ENCODE measurements around the gene MEF2D.

MEF2D gene

GRCh38 chr1:156543066-156543465, 42.5 kb upstream of the MEF2D start:
- TF ChIP-seq SUZ12 (IDR thresholded peaks at IDR 0.05; ENCODE audit: extremely low read depth, insufficient read depth, insufficient read length) (no peak), ZNF274 (IDR thresholded peaks at IDR 0.05; ENCODE audit: low read depth, low read length) (no peak), YY1 (IDR thresholded peaks at IDR 0.05; ENCODE audit: insufficient read depth, insufficient read length) (no peak)
- no peaks in the 10 kb centered on the region for H3K9me3 ChIP-seq (ENCODE audit: insufficient read depth, low read length)
- H3K27me3 ChIP-seq (ENCODE audit: insufficient read depth, insufficient read length) = no peaks in the 10 kb centered on the region
- H3K4me3 ChIP-seq (ENCODE audit: insufficient read length, low read depth) = no peak overlapping the region
- peaks cover 4% of the 10 kb centered on the region for H3K4me1 ChIP-seq (ENCODE audit: insufficient read depth, insufficient read length)
- no peak for DNase-seq (ENCODE audit: low read depth, low spot score)
- peaks cover 97% of the 10 kb centered on the region for H3K36me3 ChIP-seq (ENCODE audit: insufficient read depth, insufficient read length, low read length)
- no peak overlapping the region for H3K9ac ChIP-seq (ENCODE audit: insufficient read length, low read depth)

DNA sequence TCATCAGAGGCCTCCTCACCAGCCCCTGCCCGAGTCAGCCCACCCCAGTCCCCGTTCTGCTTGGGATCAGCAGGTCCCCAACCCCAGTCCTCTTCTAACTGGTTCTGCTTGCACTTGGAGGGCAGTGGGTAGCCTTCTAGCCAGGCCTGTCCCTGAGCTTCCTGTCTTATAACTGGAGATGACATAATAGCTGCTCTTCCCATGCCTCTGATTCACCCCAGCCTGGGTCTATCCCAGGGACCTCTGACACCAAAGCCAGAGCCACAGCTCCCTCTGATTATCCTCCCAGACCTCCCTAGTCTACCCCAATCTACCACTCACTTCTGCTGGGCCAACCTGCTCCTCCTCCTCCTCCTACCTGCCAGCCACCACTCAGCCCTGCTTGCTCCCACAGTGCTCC, 40.4 kb upstream of the MEF2D start:
- peaks cover 4% of the 10 kb centered on the region for H3K4me1 ChIP-seq (ENCODE audit: insufficient read depth, insufficient read length)
- TF ChIP-seq YY1 (IDR thresholded peaks at IDR 0.05; ENCODE audit: insufficient read depth, insufficient read length) = no peak
- TF ChIP-seq ZNF274 (IDR thresholded peaks at IDR 0.05; ENCODE audit: low read depth, low read length) = no peak
- no peak for TF ChIP-seq SUZ12 (IDR thresholded peaks at IDR 0.05; ENCODE audit: extremely low read depth, insufficient read depth, insufficient read length)
- peaks cover 94% of the 10 kb centered on the region for H3K36me3 ChIP-seq (ENCODE audit: insufficient read depth, insufficient read length, low read length)
- H3K9ac ChIP-seq (ENCODE audit: insufficient read length, low read depth) = no peak overlapping the region
- no peak overlapping the region for H3K4me3 ChIP-seq (ENCODE audit: insufficient read length, low read depth)
- H3K27me3 ChIP-seq (ENCODE audit: insufficient read depth, insufficient read length) = no peaks in the 10 kb centered on the region
- no peak for DNase-seq (ENCODE audit: low read depth, low spot score)
- H3K9me3 ChIP-seq (ENCODE audit: insufficient read depth, low read length) = no peaks in the 10 kb centered on the region

- no peaks in the 10 kb centered on the region for H3K9me3 ChIP-seq (ENCODE audit: insufficient read depth, low read length)
- H3K9ac ChIP-seq (ENCODE audit: insufficient read length, low read depth) = no peak overlapping the region
- DNase-seq (ENCODE audit: low read depth, low spot score) = no peak
- TF ChIP-seq ZNF274 (IDR thresholded peaks at IDR 0.05; ENCODE audit: low read depth, low read length) = no peak
- TF ChIP-seq YY1 (IDR thresholded peaks at IDR 0.05; ENCODE audit: insufficient read depth, insufficient read length) = no peak
- TF ChIP-seq SUZ12 (IDR thresholded peaks at IDR 0.05; ENCODE audit: extremely low read depth, insufficient read depth, insufficient read length) = no peak
- H3K4me1 ChIP-seq (ENCODE audit: insufficient read depth, insufficient read length) = peaks cover 4% of the 10 kb centered on the region
- H3K4me3 ChIP-seq (ENCODE audit: insufficient read length, low read depth) = no peak overlapping the region
- H3K27me3 ChIP-seq (ENCODE audit: insufficient read depth, insufficient read length) = no peaks in the 10 kb centered on the region
- H3K36me3 ChIP-seq (ENCODE audit: insufficient read depth, insufficient read length, low read length) = peaks cover 95% of the 10 kb centered on the region
Observed at GRCh38 chr1:156539818-156540355, 39.3 kb upstream of the MEF2D start.

GRCh38 chr1:156538711-156539440, 38.3 kb upstream of the MEF2D start:
- Histone ChIP-seq H3K27me3 (ENCODE audit: insufficient read depth, insufficient read length) (no peaks in the 10 kb centered on the region), H3K4me3 (ENCODE audit: insufficient read length, low read depth) (no peak overlapping the region), H3K9ac (ENCODE audit: insufficient read length, low read depth) (no peak overlapping the region), H3K9me3 (ENCODE audit: insufficient read depth, low read length) (no peaks in the 10 kb centered on the region), H3K4me1 (ENCODE audit: insufficient read depth, insufficient read length) (peaks cover 4% of the 10 kb centered on the region), H3K36me3 (ENCODE audit: insufficient read depth, insufficient read length, low read length) (peaks cover 95% of the 10 kb centered on the region)
- no peak for DNase-seq (ENCODE audit: low read depth, low spot score)
- TF ChIP-seq YY1 (IDR thresholded peaks at IDR 0.05; ENCODE audit: insufficient read depth, insufficient read length) = no peak
- TF ChIP-seq SUZ12 (IDR thresholded peaks at IDR 0.05; ENCODE audit: extremely low read depth, insufficient read depth, insufficient read length) = no peak
- no peak for TF ChIP-seq ZNF274 (IDR thresholded peaks at IDR 0.05; ENCODE audit: low read depth, low read length)

- no peak overlapping the region for H3K4me3 ChIP-seq (ENCODE audit: insufficient read length, low read depth)
- H3K27me3 ChIP-seq (ENCODE audit: insufficient read depth, insufficient read length) = no peaks in the 10 kb centered on the region
- no peak for TF ChIP-seq ZNF274 (IDR thresholded peaks at IDR 0.05; ENCODE audit: low read depth, low read length)
- no peak for TF ChIP-seq YY1 (IDR thresholded peaks at IDR 0.05; ENCODE audit: insufficient read depth, insufficient read length)
- peaks cover 96% of the 10 kb centered on the region for H3K36me3 ChIP-seq (ENCODE audit: insufficient read depth, insufficient read length, low read length)
- no peak for DNase-seq (ENCODE audit: low read depth, low spot score)
- no peak overlapping the region for H3K9ac ChIP-seq (ENCODE audit: insufficient read length, low read depth)
- H3K9me3 ChIP-seq (ENCODE audit: insufficient read depth, low read length) = no peaks in the 10 kb centered on the region
- H3K4me1 ChIP-seq (ENCODE audit: insufficient read depth, insufficient read length) = peaks cover 4% of the 10 kb centered on the region
Observed at GRCh38 chr1:156537027-156537426, 36.5 kb upstream of the MEF2D start.

DNA sequence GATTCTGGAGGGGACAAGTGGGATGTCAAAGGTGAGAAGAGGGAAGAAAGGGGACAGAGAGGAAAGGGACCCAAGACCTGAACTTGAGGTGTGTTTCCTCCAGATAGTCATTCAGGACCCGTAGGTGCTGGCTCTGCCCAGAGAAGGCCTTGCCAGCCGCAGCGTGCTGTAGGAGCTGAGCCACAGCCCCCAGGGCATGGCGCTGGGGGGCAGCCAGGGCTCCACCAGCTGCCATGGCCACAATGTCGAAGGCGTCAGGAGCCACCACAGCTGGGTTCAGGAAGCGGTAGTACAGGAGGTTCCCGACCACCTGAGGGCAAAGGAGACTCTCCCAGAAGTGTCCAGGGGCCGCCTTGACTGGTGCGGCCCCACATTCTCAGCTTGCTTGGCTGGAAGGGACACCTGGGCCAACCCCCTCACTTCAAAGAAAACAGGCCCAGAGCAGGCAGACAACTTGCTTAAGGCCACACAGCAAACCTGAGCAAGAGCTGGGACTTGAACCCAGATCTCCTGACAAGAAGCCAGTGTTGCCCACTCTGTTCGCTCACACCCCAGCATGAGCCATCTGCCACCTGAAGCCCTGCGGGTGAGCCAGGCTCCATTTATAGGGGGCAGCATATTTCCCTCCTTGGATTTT, 34.0 kb upstream of the MEF2D start:
- DNase-seq (ENCODE audit: low read depth, low spot score) = no peak

DNA sequence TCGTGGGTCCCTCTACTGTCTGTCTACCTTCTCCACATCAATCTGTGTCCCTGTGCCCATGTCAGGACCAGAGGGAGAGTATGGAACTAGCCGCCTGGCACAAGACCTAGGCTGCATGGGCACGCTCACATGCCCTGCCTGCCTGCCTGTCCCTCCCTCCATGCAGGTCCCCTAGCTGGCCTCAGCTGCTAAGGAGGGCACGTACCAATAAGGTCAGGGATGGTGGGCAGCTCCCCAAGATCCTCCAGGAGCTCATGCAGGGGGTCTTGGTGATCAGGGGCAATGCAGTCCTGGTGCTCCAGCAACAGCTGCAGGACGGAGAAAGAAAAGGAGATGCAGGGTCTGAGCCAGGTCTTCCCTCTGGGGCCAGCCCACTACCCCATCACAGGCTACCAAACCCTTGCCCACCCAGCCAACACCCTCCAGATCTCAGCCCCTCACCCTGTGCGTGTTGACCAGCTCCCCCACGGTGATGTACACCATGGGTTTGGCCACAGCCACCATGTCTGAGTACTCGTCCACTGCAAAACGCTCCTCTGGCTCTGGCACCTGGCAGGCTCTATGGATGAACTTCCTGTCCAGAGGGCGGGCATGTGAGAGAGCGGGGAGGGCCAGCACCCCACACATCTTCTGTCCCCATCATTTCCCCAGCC, 33.1 kb upstream of the MEF2D start:
- H3K9me3 ChIP-seq (ENCODE audit: insufficient read depth, low read length) = peaks cover 5% of the 10 kb centered on the region; the same call in 1 of the 2 replicates
- peaks cover 94% of the 10 kb centered on the region for H3K36me3 ChIP-seq (ENCODE audit: insufficient read depth, insufficient read length, low read length)
- H3K27me3 ChIP-seq (ENCODE audit: insufficient read depth, insufficient read length) = no peaks in the 10 kb centered on the region
- TF ChIP-seq SUZ12 (IDR thresholded peaks at IDR 0.05; ENCODE audit: extremely low read depth, insufficient read depth, insufficient read length) = no peak
- no peak overlapping the region for H3K9ac ChIP-seq (ENCODE audit: insufficient read length, low read depth)
- no peak overlapping the region for H3K4me3 ChIP-seq (ENCODE audit: insufficient read length, low read depth)
- H3K4me1 ChIP-seq (ENCODE audit: insufficient read depth, insufficient read length) = peaks cover 2% of the 10 kb centered on the region
- DNase-seq (ENCODE audit: low read depth, low spot score) = no peak

More for the DNA sequence above, 34.0 kb upstream of the MEF2D start:
- no peaks in the 10 kb centered on the region for H3K9me3 ChIP-seq (ENCODE audit: insufficient read depth, low read length)
- H3K4me3 ChIP-seq (ENCODE audit: insufficient read length, low read depth) = no peak overlapping the region
- no peak overlapping the region for H3K9ac ChIP-seq (ENCODE audit: insufficient read length, low read depth)
- TF ChIP-seq SUZ12 (IDR thresholded peaks at IDR 0.05; ENCODE audit: extremely low read depth, insufficient read depth, insufficient read length) (no peak), ZNF274 (IDR thresholded peaks at IDR 0.05; ENCODE audit: low read depth, low read length) (no peak), YY1 (IDR thresholded peaks at IDR 0.05; ENCODE audit: insufficient read depth, insufficient read length) (no peak)
- H3K36me3 ChIP-seq (ENCODE audit: insufficient read depth, insufficient read length, low read length) = peaks cover 94% of the 10 kb centered on the region
- H3K27me3 ChIP-seq (ENCODE audit: insufficient read depth, insufficient read length) = no peaks in the 10 kb centered on the region
- peaks cover 4% of the 10 kb centered on the region for H3K4me1 ChIP-seq (ENCODE audit: insufficient read depth, insufficient read length)

Data from NT2/D1 (cell line).